Umbilical cord (tissue), 1 donor: ENCODE data around the gene BCCIP. TPM values are rescaled to one million over a fixed set of nuclear protein-coding genes. Genes with fewer than 3 reads are reported as not detected.

Source experiments
- total RNA-seq: library from RNA; depleted of rRNA; stranded (reverse); fragments of >200 nt; gene quantifications from one replicate; pipeline ENCODE4 v1.2.3, GENCODE V29; 2014; ENCODE audit warnings: low replicate concordance; ENCODE audit not compliant: insufficient read depth

The BCCIP gene
- total RNA-seq, 1 donor from 2014 or later: 52.5 TPM

Other genes with a start within 250 kb of the BCCIP start
- not detected for gene TEX36, start 140.4 kb upstream of the BCCIP start, total RNA-seq
- 34.7 TPM for gene EDRF1, start 103.8 kb upstream of the BCCIP start, total RNA-seq
- not detected for gene MMP21, start 47.7 kb upstream of the BCCIP start, total RNA-seq
- gene UROS, start 288 bp upstream of the BCCIP start, total RNA-seq: 72.7 TPM
- 40.4 TPM for gene DHX32, start 57.7 kb downstream of the BCCIP start, total RNA-seq
- 4.3 TPM for gene FANK1, start 73.0 kb downstream of the BCCIP start, total RNA-seq